Ascending aorta (tissue), 2 donors: ENCODE results near the gene RHOBTB3. TPM values are rescaled to one million over a fixed set of nuclear protein-coding genes. Genes with fewer than 3 reads are reported as not detected.

Experiments
- DNase-seq, 2 donors: peaks; one replicate each; pipeline ENCODE4 v3.0.0-alpha.2; 2019; ENCODE audit warnings: low spot score in 2 of 2
- H3K27ac ChIP-seq, 2 donors: fragments of 200-600 bp; sonication (generic); one replicate each; pipeline ENCODE4 v1.5.1; 2016 to 2017; ENCODE audit warnings: mild to moderate bottlenecking in 1 of 2
- H3K27me3 ChIP-seq: fragments of 200-600 bp; sonication (generic); one replicate; pipeline ENCODE4 v1.5.1; 2017
- H3K36me3 ChIP-seq, 2 donors: fragments of 200-600 bp; sonication (generic); one replicate each; pipeline ENCODE4 v1.5.1; 2016
- H3K4me1 ChIP-seq, 2 donors: fragments of 200-600 bp; sonication (generic); one replicate each; pipeline ENCODE4 v1.5.1; 2016 to 2017; ENCODE audit warnings: mild to moderate bottlenecking in 1 of 2
- H3K4me3 ChIP-seq, 2 donors: fragments of 200-600 bp; sonication (generic); one replicate each; pipeline ENCODE4 v1.5.1; 2016 to 2017; ENCODE audit warnings: mild to moderate bottlenecking in 1 of 2
- H3K9me3 ChIP-seq, 2 donors: fragments of 200-600 bp; sonication (generic); one replicate each; pipeline ENCODE4 v1.5.1; 2016
- intact Hi-C: fragments of 100-400 bp; cut with DNase I; formaldehyde crosslinking; loops from one replicate; pipeline ENCODE4 v1.15.1; 2023
- total RNA-seq: library from RNA; depleted of rRNA; stranded (reverse); fragments of >200 nt; gene quantifications from one replicate; pipeline ENCODE4 v1.1.0, GENCODE V29; 2016
- TF ChIP-seq, protein P1 (sequence below), 3 experiments: fragments of 200-600 bp in 2 of 3; fragments of 450-650 bp in 1 of 3; sonication (generic) in 2 of 3; IDR thresholded peaks; one replicate each; pipeline ENCODE4 v1.5.1; 2016 to 2019; ENCODE audit warnings: antibody characterized with exemption in 3 of 3, mild to moderate bottlenecking in 1 of 3, moderate library complexity in 1 of 3

RHOBTB3 gene
- total RNA-seq, 1 donor from 2014 or later: 153 TPM

DNA sequence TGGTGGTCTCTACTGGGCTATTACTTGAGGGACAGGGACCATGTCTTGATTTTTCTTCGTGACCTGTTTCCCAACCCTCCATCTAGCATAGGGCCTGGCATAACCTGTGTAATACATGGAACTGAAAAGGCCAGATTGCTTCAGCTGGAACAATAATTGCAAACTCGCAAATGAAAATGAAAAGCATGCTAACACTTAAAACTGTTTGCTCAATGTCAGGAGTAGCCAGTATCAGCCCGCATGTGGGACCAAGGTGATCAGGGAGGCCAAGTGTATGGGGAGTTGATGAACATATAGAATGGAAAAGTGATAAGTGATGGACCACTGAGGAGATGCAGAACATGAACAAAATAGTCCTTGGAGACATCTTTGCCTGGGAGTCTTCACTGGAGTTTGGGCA lies 66.2 kb downstream of the RHOBTB3 start:
- Histone ChIP-seq H3K4me1 (no peaks in the 10 kb centered on the region), H3K9me3 (no peaks in the 10 kb centered on the region), H3K27ac (no peak overlapping the region), H3K36me3 (no peaks in the 10 kb centered on the region), H3K27me3 (no peaks in the 10 kb centered on the region), H3K4me3 (no peak overlapping the region)
- no peak for DNase-seq
- intact Hi-C loops: no loop called here
- TF ChIP-seq, protein P1, sequence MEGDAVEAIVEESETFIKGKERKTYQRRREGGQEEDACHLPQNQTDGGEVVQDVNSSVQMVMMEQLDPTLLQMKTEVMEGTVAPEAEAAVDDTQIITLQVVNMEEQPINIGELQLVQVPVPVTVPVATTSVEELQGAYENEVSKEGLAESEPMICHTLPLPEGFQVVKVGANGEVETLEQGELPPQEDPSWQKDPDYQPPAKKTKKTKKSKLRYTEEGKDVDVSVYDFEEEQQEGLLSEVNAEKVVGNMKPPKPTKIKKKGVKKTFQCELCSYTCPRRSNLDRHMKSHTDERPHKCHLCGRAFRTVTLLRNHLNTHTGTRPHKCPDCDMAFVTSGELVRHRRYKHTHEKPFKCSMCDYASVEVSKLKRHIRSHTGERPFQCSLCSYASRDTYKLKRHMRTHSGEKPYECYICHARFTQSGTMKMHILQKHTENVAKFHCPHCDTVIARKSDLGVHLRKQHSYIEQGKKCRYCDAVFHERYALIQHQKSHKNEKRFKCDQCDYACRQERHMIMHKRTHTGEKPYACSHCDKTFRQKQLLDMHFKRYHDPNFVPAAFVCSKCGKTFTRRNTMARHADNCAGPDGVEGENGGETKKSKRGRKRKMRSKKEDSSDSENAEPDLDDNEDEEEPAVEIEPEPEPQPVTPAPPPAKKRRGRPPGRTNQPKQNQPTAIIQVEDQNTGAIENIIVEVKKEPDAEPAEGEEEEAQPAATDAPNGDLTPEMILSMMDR (IDR thresholded peaks at IDR 0.05): no peak

DNA sequence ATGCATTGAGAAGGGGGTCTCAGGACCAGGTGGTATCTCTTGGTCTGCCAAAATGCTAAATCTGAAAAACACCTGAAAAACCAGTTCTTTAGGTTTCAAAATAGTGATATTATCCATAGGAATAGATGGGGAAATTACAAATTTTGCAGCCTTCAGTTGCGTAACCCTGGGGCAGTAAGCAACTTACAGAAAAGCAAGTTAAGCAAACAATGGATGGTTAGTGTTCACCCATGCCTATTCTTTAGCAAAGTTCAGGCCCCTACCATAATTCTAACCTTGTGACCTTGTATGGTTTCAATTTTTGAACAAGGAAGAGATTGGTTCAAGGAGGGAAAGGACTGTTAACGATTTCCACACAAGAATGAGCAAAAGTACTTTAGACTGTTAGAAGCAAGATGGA lies 66.9 kb downstream of the RHOBTB3 start:
- H3K4me3 ChIP-seq: no peak overlapping the region
- H3K36me3 ChIP-seq: no peaks in the 10 kb centered on the region
- no peak for DNase-seq
- no peak overlapping the region for H3K27ac ChIP-seq
- intact Hi-C loops: no loop called here
- no peaks in the 10 kb centered on the region for H3K9me3 ChIP-seq
- no peaks in the 10 kb centered on the region for H3K4me1 ChIP-seq
- TF ChIP-seq, protein P1 (IDR thresholded peaks at IDR 0.05): no peak
- H3K27me3 ChIP-seq: no peaks in the 10 kb centered on the region

DNA sequence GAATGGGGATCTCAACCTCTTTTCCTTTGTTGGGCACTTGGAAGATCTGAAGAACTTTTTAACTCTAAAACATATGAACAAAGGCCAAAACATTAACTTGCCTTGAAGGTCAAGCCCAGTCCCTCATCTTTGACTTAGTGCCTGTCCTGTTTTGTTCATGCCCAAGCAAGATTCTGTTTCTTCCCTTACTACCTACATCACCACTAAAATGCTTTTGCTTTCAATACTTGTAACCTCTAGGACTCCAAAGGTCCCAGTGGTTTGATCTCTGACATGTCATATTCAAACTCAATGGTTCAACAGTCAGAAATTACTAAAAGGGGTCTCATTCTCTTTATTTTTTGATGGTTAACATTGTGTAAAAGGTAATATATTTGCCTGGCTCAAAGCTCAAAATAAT lies 67.4 kb downstream of the RHOBTB3 start:
- Histone ChIP-seq H3K9me3 (no peaks in the 10 kb centered on the region), H3K27me3 (no peaks in the 10 kb centered on the region), H3K27ac (no peak overlapping the region), H3K36me3 (no peaks in the 10 kb centered on the region), H3K4me3 (no peak overlapping the region), H3K4me1 (no peaks in the 10 kb centered on the region)
- no peak for DNase-seq
- intact Hi-C loops: no loop called here
- TF ChIP-seq, protein P1 (IDR thresholded peaks at IDR 0.05): no peak

DNA sequence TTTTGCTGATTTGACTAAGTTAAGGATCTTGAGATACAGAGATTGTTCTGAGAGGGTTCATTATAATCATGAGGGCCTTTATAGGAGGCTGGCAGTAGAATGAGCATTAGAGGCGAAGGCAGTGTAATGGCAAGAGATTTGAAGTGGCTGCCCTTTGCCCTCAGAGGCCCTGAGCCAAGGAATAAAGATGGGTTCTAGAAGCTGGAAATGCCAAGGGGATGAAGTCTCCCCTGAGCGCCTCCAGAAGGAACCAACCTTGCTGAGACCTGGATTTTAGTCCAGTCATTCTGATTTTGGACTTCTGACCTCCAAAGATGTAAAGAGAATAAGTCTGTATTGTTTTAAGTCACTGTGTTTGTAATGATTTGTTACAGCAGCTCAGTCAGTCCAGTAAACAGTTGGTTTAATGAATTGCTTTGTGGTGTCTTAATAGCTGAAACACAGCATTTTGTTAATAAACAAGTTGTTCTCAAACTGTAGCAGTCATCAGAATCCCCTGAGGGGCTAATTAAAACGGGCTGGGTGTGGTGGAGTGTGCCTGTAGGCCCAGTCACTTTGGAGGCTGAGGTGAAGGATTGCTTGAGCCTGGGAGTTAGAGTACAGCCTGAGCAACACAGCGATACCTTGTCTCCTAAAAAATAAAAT lies 68.2 kb downstream of the RHOBTB3 start:
- Histone ChIP-seq H3K27ac (no peak overlapping the region), H3K36me3 (no peaks in the 10 kb centered on the region), H3K27me3 (no peaks in the 10 kb centered on the region), H3K4me1 (no peaks in the 10 kb centered on the region), H3K4me3 (no peak overlapping the region), H3K9me3 (no peaks in the 10 kb centered on the region)
- no peak for DNase-seq
- intact Hi-C loops: no loop called here
- TF ChIP-seq, protein P1 (IDR thresholded peaks at IDR 0.05): no peak

DNA sequence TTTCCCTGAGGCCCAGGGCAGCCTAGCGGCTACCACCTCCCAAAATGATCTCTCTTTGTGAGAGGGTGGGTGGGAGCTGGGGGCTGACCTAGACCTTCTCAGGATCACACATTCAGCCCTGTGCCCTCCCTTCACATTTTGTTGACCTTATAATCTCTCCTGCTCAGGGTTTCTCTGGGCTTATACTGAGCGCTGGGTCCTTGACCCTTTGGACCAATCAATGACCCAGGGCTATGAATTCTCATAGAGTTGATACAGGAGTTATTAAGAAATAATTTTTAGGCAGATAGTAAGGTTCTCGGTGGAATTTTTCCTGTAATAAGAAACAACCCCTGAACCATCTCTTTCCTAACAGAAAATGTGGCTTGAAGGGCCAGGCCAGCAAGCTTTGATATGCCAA lies 69.4 kb downstream of the RHOBTB3 start:
- H3K9me3 ChIP-seq: no peaks in the 10 kb centered on the region
- H3K4me3 ChIP-seq: no peak overlapping the region
- no peak for DNase-seq
- no peaks in the 10 kb centered on the region for H3K36me3 ChIP-seq
- TF ChIP-seq, protein P1 (IDR thresholded peaks at IDR 0.05): no peak
- H3K4me1 ChIP-seq: no peaks in the 10 kb centered on the region
- no peak overlapping the region for H3K27ac ChIP-seq
- intact Hi-C loops: no loop called here
- no peaks in the 10 kb centered on the region for H3K27me3 ChIP-seq

DNA sequence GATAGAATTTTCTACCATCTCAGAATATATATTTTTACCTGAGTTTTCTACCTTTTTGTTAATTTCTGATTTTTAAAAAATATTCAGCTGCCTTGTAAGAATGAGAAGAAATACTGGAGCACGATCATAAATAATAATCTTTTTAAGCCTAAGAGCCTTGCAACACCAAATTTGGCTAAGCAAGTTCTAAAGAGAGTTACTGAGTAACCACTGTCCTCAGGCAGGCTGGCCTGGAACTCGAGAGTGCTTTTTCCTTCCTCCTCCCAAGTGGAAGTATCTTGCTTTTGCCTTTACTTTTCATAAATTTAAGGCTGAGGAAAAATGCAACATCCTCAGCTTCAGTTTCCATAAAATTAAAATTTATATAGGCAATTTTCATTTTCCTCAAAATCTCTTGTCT lies 70.4 kb downstream of the RHOBTB3 start:
- TF ChIP-seq, protein P1 (IDR thresholded peaks at IDR 0.05): no peak
- Histone ChIP-seq H3K4me3 (no peak overlapping the region), H3K27me3 (no peaks in the 10 kb centered on the region), H3K36me3 (no peaks in the 10 kb centered on the region), H3K4me1 (no peaks in the 10 kb centered on the region), H3K9me3 (no peaks in the 10 kb centered on the region), H3K27ac (no peak overlapping the region)
- intact Hi-C loops: no loop called here
- DNase-seq: no peak
